OCI-LY7 (cell line): ENCODE results near the gene DDIT4. TPM values are rescaled to one million over a fixed set of nuclear protein-coding genes. Genes with fewer than 3 reads are reported as not detected.
A peak's percentile ranks its signal among the peaks of the same experiment; 100 is the strongest.
"Not testable (repeated sequence)": the region's sequence is repeated elsewhere in the genome, so short reads cannot be mapped to it uniquely, and the experiment has no call there.

ENCODE experiments used
- BruUV-seq: library from RNA; stranded (reverse); fragments of 400-500 nt; replicated peaks from 2 replicates; lab custom pipeline; 2021; lab: Mats Ljungman, UMichigan
- CTCF ChIA-PET: fragments of 300-600 bp; sonication (Branson Sonifier 250); formaldehyde crosslinking; loops from one replicate; lab custom pipeline; 2022; ENCODE audit warnings: antibody characterized with exemption; ENCODE audit not compliant: unreplicated experiment; lab: Charles Lee
- POLR2A ChIA-PET: fragments of 300-600 bp; sonication (Branson Sonifier 250); formaldehyde crosslinking; loops from one replicate; lab custom pipeline; 2022; ENCODE audit warnings: antibody characterized with exemption; lab: Charles Lee
- DNase-seq: peaks from one replicate; pipeline ENCODE4 v3.0.0-alpha.2; 2015; ENCODE audit warnings: low spot score
- H2AFZ ChIP-seq: fragments of 200-600 bp; sonication (generic), shearing (Covaris generic); 2 replicates; pipeline ENCODE4 v1.6.1; 2014; ENCODE audit warnings: mild to moderate bottlenecking, antibody characterized with exemption, low read length, moderate library complexity
- H3K27ac ChIP-seq: fragments of 200-600 bp; sonication (generic); 2 replicates; pipeline ENCODE4 v1.5.1; 2014; ENCODE audit warnings: mixed run types, low read depth, mild to moderate bottlenecking, moderate library complexity, low read length, inconsistent platforms; ENCODE audit not compliant: poor library complexity, severe bottlenecking
- H3K36me3 ChIP-seq: fragments of 200-600 bp; sonication (generic); 2 replicates; pipeline ENCODE4 v1.6.1; 2014; ENCODE audit warnings: mild to moderate bottlenecking, antibody characterized with exemption, low read length, moderate library complexity, mixed read lengths; ENCODE audit not compliant: insufficient read depth
- H3K4me1 ChIP-seq: fragments of 200-600 bp; sonication (generic); 2 replicates; pipeline ENCODE4 v1.5.1; 2014; ENCODE audit warnings: mild to moderate bottlenecking, low read length; ENCODE audit not compliant: insufficient read depth, poor library complexity, severe bottlenecking
- H3K4me2 ChIP-seq: fragments of 200-600 bp; sonication (generic); 2 replicates; pipeline ENCODE4 v1.6.1; 2014; ENCODE audit warnings: mild to moderate bottlenecking, low read length
- H3K4me3 ChIP-seq: fragments of 200-600 bp; sonication (generic); 2 replicates; pipeline ENCODE4 v1.5.1; 2014; ENCODE audit warnings: mild to moderate bottlenecking, low read depth, low read length; ENCODE audit not compliant: poor library complexity, severe bottlenecking
- H3K79me2 ChIP-seq: fragments of 200-600 bp; sonication (generic); 2 replicates; pipeline ENCODE4 v1.6.1; 2016; ENCODE audit warnings: low read depth, mild to moderate bottlenecking, low read length, moderate library complexity, mixed read lengths; ENCODE audit not compliant: insufficient read depth
- H3K9me2 ChIP-seq: fragments of 200-600 bp; sonication (generic); 2 replicates; pipeline ENCODE4 v1.6.1; 2016; ENCODE audit warnings: mild to moderate bottlenecking, low read length, mixed read lengths; ENCODE audit not compliant: insufficient read depth
- H3K9me3 ChIP-seq: fragments of 200-600 bp; sonication (generic); 2 replicates; pipeline ENCODE4 v1.6.1; 2014; ENCODE audit warnings: mild to moderate bottlenecking, mixed run types, low read length, mixed read lengths
- H4K20me1 ChIP-seq: fragments of 200-600 bp; sonication (generic); 2 replicates; pipeline ENCODE4 v1.6.1; 2014; ENCODE audit warnings: mild to moderate bottlenecking, antibody characterized with exemption, low read length, moderate library complexity, mixed read lengths; ENCODE audit not compliant: insufficient read depth
- EZH2phosphoT487 ChIP-seq: fragments of 200-600 bp; sonication (generic); IDR thresholded peaks from 2 replicates; pipeline ENCODE4 v1.6.1; 2018; ENCODE audit warnings: low read depth, borderline replicate concordance, mild to moderate bottlenecking, mixed run types, antibody characterized with exemption, low read length, moderate library complexity, mixed read lengths
- intact Hi-C: fragments of 100-400 bp; cut with micrococcal nuclease; formaldehyde crosslinking; loops from one replicate; pipeline ENCODE4 v1.10.0; 2022; ENCODE audit not compliant: unreplicated experiment
- total RNA-seq, 2 experiments: library from RNA; depleted of rRNA in 1 of 2; stranded (reverse); fragments of >200 nt in 1 of 2; shearing (Covaris generic) in 1 of 2; gene quantifications; 2 replicates each; pipeline ENCODE4 v1.2.3, GENCODE V29; 2014 to 2022
- TF ChIP-seq, protein P1 (sequence below): fragments of 200-600 bp; sonication (generic); conservative IDR thresholded peaks from 2 replicates; pipeline ENCODE4 v1.5.1; 2014; ENCODE audit warnings: mild to moderate bottlenecking, antibody characterized with exemption, low read length, moderate library complexity, mixed read lengths

The DDIT4 gene
- total RNA-seq, 2 experiments from 2014 or later: 91.8 to 102 TPM

DNA sequence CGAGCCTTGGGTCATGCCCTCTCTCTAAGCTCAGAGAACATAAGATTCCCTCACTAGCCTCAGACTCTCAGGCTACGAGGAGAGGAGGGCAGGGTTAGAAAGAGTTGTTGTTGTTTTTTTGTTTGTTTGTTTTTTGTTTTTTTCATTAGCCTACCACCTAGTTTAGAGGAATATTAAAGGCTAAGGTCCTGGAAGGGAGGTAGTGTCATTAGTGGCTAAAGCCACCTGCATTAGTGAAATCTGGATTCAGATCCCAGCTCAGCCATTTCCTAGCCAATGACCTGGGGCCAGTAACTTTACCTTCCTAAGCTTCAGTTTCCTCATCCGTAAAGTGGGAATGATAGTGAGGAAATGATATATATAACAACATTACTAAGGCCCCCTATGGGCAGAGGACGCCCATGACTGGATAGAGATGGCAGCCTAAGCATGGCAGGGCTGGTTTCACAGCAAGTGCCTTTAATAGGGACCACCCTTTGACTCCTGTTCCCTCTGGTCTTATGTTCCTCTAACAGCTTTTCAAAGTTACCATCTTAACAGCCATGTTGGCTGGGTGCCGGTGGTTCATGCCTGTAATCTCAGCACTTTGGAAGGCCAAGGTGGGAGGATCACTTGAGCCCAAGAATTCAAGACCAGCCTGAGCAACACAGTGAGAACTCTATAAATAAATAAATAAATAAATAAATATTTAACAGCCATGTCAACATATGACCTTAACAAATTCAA is 5.1 kb downstream of the DDIT4 start:
- H3K4me3 ChIP-seq: no peak overlapping the region
- peaks cover 19% of the 10 kb centered on the region for H3K36me3 ChIP-seq
- no TSS peak for BruUV-seq
- H3K79me2 ChIP-seq: no peaks in the 10 kb centered on the region
- H3K9me2 ChIP-seq: no peaks in the 10 kb centered on the region
- no peak overlapping the region for H3K4me2 ChIP-seq
- peaks cover 24% of the 10 kb centered on the region for H3K4me1 ChIP-seq
- CTCF ChIA-PET: interaction anchor here (1.7 kb wide), 1 partner anchor 53 kb away, joined by 6 read pairs; no protein-coding TSS in a partner anchor
- H2AFZ ChIP-seq: no peak overlapping the region
- intact Hi-C loops: no loop called here
- TF ChIP-seq, protein P1, sequence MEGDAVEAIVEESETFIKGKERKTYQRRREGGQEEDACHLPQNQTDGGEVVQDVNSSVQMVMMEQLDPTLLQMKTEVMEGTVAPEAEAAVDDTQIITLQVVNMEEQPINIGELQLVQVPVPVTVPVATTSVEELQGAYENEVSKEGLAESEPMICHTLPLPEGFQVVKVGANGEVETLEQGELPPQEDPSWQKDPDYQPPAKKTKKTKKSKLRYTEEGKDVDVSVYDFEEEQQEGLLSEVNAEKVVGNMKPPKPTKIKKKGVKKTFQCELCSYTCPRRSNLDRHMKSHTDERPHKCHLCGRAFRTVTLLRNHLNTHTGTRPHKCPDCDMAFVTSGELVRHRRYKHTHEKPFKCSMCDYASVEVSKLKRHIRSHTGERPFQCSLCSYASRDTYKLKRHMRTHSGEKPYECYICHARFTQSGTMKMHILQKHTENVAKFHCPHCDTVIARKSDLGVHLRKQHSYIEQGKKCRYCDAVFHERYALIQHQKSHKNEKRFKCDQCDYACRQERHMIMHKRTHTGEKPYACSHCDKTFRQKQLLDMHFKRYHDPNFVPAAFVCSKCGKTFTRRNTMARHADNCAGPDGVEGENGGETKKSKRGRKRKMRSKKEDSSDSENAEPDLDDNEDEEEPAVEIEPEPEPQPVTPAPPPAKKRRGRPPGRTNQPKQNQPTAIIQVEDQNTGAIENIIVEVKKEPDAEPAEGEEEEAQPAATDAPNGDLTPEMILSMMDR: peak; percentile 59
- no peak for TF ChIP-seq EZH2phosphoT487
- no peak for DNase-seq
- no peaks in the 10 kb centered on the region for H4K20me1 ChIP-seq
- H3K27ac ChIP-seq: no peak overlapping the region
- H3K9me3 ChIP-seq: no peaks in the 10 kb centered on the region
- POLR2A ChIA-PET: interaction anchor here (0.7 to 1.6 kb wide), 4 partner anchors 18 to 153 kb away, joined by 3 to 9 read pairs (median 5); no protein-coding TSS in a partner anchor

DNA sequence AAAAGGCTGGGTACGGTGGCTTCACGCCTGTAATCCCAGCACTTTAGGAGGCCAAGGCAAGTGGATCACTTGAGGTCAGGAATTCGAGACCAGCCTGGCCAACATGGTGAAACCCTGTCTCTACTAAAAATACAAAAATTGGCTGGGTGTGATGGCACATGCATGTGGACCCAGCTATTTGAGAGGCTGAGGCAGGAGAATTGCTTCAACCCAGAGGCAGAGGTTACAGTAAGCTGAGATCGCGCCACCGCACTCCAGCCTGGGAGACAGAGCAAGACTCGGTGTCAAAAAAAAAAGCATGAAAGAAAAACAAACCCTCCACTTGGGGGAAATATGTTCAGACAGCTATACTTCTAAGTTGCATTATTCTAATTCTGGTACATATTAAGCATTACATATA is 5.9 kb downstream of the DDIT4 start:
- H3K9me2 ChIP-seq, H3K4me3 ChIP-seq, H3K9me3 ChIP-seq, H2AFZ ChIP-seq, H3K79me2 ChIP-seq, H3K4me2 ChIP-seq, intact Hi-C loops, H4K20me1 ChIP-seq, DNase-seq, BruUV-seq, H3K27ac ChIP-seq: not testable (repeated sequence)
- CTCF ChIA-PET: interaction anchor here (1.7 kb wide), 1 partner anchor 52 kb away, joined by 6 read pairs; no protein-coding TSS in a partner anchor
- Histone ChIP-seq H3K36me3 (peaks cover 16% of the 10 kb centered on the region), H3K4me1 (peaks cover 17% of the 10 kb centered on the region)
- POLR2A ChIA-PET: interaction anchor here (0.6 to 1.6 kb wide), 4 partner anchors 19 to 154 kb away, joined by 3 to 9 read pairs (median 4); no protein-coding TSS in a partner anchor

DNA sequence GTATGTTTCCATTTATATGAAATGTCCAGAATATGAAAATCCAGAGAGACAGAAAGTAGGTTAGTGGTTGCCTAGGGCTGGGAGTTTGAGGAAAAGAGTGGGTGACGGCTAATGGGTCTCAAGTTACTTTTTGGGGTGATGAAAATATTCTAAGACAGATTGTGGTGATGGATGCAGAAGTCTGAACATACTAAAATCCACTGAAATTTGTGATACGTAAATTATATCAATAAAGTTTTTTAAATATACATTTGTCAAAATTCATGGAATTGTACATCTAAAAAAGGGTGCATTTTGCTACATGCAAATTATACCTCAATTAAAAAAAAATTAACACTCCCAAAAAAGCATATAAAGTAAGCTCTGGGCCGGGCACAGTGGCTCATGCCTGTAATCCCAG is 9.4 kb downstream of the DDIT4 start:
- no peaks in the 10 kb centered on the region for H3K9me3 ChIP-seq
- no peak overlapping the region for H3K4me2 ChIP-seq
- intact Hi-C loops: no loop called here
- H3K9me2 ChIP-seq: no peaks in the 10 kb centered on the region
- TF ChIP-seq, protein P1: no peak
- no peak for TF ChIP-seq EZH2phosphoT487
- DNase-seq: no peak
- ChIA-PET POLR2A (interaction anchor here (0.7 to 1.8 kb wide), 7 partner anchors 8 to 49 kb away, joined by 3 to 5 read pairs (median 4); no protein-coding TSS in a partner anchor), CTCF (no interaction called here)
- no peak overlapping the region for H2AFZ ChIP-seq
- H4K20me1 ChIP-seq: no peaks in the 10 kb centered on the region
- no peaks in the 10 kb centered on the region for H3K79me2 ChIP-seq
- H3K36me3 ChIP-seq: no peaks in the 10 kb centered on the region
- H3K27ac ChIP-seq: no peak overlapping the region
- no TSS peak for BruUV-seq
- H3K4me1 ChIP-seq: peaks cover 18% of the 10 kb centered on the region
- H3K4me3 ChIP-seq: no peak overlapping the region
